SHP77 (cell line): Measurements from ENCODE around the gene PTBP1.
"Not testable (repeated sequence)": the region's sequence is repeated elsewhere in the genome, so short reads cannot be mapped to it uniquely, and the experiment has no call there.

ENCODE experiments used
- DNase-seq, 2 experiments: peaks; one replicate each; lab custom pipeline; 2025; lab: John Stamatoyannopoulos, UW

PTBP1 gene

DNA sequence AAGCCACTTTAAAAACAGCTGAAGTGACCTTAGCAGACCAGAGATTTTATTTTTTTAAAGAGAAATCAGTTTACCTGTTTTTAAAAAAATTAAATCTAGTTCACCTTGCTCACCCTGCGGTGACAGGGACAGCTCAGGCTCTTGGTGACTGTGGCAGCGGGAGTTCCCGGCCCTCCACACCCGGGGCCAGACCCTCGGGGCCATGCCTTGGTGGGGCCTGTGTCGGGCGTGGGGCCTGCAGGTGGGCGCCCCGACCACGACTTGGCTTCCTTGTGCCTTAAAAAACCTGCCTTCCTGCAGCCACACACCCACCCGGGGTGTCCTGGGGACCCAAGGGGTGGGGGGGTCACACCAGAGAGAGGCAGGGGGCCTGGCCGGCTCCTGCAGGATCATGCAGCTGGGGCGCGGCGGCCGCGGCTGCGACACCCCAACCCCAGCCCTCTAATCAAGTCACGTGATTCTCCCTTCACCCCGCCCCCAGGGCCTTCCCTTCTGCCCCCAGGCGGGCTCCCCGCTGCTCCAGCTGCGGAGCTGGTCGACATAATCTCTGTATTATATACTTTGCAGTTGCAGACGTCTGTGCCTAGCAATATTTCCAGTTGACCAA, 13.7 kb downstream of the PTBP1 start:
- DNase-seq = no peak

- DNase-seq = no peak
These were observed 14.3 kb downstream of the PTBP1 start for GRCh38 chr19:811506-812048.

- DNase-seq = no peak
These were observed 14.9 kb downstream of the PTBP1 start for GRCh38 chr19:812049-812746.

- DNase-seq = no peak
These were observed 15.5 kb downstream of the PTBP1 start for GRCh38 chr19:812747-813218.

GRCh38 chr19:813219-814151, 16.2 kb downstream of the PTBP1 start:
- no peak for DNase-seq

DNA sequence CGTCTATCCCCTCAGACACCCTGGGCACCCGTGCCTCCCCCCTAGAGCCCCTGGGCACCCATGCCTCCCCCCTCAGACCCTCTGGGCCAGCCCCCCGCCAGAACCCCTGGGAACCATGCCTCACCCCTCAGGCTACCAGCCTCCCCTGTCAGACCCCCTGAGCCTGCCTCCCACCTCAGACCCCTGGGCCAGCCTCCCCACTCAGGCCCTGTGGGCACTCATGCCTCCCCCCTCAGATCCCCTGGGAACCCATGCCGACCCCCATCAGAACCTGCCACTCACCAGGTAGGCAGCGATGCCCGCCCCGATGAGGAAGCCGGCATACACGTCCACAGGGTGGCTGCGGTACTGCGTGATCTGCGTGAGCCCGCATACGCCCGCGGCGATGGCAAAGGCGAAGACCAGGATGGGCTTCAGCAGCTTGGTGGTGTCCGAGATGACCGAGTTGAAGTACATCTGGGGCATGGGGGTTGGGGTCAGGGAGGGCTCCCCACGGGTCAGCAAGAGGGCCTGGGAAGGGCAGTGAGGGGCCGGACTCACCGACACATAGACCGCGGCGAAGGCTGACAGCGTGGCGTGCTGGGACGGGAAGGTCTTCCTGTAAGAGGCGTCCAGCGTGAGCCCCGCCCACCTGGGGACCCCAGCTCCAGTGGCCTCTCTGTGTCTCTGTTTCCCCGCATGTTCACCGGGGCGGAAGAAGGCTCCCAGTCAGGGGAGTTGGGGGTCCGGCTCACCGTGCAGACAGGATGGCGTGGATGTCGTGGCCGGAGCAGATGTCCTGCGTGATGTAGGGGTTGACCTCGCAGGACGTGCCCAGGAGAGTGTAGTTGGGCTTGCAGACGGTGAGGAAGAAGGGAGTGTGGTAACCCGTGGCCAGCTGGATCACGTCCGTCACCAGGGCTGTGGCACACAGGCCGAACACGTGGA, 17.2 kb downstream of the PTBP1 start:
- no peak for DNase-seq

GRCh38 chr19:815079-815774, 18.0 kb downstream of the PTBP1 start:
- DNase-seq = no peak

GRCh38 chr19:815775-816499, 18.7 kb downstream of the PTBP1 start:
- DNase-seq = no peak

DNA sequence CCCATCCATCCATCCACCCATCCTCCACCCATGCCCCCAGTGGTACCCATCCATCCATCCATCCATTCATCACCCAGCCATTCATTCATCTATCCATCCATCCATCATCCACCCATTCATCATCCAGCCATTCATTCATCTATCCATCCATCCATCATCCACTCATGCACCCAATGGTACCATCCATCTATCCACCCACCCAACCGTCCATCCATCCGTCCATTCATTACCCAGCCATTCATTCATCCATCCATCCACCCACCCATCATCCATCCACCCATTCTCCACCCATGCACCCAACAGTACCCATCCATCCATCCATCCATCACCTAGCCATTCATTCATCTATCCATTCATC, 19.2 kb downstream of the PTBP1 start:
- no peak for DNase-seq

DNA sequence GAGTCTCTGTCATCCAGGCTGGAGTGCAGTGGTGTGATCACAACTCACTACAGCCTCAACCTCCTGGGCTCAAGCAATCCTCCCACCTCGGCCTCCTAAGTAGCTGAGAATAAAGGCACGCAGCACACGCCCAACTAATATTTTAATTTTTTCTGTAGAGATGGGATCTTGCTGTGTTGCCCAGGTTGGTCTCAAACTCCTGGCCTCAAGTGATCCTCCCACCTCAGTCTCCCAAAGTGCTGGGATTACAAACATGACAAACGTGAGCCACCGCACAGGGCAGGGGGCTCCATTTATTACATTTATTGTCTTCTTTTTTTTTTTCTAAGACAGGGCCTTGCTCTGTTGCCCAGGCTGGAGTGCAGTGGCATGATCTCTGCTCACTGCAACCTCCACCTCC, 23.0 kb downstream of the PTBP1 start:
- not testable (repeated sequence) for DNase-seq

GRCh38 chr19:821231-821824, 24.1 kb downstream of the PTBP1 start:
- no peak for DNase-seq

GRCh38 chr19:821825-822503, 24.7 kb downstream of the PTBP1 start, which contains the start of gene PLPPR3:
Gene PLPPR3 (minus strand): TSS chr19:821955. CDS start chr19:821559, 396 bp downstream.
- DNase-seq = no peak

DNA sequence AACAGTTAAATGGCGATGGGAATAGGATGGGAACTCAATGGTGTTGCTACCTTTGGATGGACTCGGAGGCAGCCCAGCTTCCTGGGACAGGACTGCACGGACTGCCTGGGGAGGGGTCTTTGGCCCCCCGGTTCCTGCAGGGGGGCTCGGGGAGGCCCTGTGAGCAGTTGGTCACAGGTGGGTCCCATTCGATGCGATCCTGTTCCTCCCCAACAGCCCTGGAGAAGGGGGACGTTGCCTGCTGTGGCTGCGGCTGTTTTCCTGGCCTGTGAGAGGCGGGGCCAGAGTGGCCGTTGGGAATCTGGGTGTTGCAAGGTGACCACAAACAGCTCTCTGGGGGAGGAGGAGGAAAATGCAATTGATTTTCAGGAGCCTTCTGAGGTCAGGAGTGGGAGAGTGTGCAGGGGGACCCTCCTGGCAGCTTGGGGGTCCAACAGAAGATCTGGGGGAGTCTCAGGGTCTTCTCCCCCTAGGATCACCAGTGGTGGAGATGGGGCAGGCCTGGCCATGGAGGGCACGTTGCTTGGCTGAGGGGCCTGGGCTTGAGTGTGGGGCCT, 26.4 kb downstream of the PTBP1 start:
- DNase-seq = no peak

DNA sequence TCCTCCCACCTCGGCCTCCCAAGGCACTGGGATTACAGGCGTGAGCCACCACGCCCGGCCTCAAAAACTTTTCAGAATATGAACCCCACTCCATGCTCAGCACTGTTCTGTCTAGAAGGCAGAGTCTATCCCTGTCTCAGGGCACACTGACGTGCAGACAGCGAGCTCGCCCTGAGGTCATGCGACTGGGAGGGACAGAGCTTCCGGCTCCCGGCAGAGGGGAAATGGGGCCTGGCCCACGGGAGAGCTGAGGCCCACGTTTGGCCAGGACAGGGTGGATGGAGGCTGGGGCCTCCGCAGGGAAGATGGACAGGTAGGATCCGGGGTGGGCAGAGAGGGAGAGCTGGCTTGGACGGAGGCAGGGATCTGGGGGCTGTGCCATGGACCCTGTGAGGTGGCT, 27.6 kb downstream of the PTBP1 start:
- DNase-seq = no peak

DNA sequence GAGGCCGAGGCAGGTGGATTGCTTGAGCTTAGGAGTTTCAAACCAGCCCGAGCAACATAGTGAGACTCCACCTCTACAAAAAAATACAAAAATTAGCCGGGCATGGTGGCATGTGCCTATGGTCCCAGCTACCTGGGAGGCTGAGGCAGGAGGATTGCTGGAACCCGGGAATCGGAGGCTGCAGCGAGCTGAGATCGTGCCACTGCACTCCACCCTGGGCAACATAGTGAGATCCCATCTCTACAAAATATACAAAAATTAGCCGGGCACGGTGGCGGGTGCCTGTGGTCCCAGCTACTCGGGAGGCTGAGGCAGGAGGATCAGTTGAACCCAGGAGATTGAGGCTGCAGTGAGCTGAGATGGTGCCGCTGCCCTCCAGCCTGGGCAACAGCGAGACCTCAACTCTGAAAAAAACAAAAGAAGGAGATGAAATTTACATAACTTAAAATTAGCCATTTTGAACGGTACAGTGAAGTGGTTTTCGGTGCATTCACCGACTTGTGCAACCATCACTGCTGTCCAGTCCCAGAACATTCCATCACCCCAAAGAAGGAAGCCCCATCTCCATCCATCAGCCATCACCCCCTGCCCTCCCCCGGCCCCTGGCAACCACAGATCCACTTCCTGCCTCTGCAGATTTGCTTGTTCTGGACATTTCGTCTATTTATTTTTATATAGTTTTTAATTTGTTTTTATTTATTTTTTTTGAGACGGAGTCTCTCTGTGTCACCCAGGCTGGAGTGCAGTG, 28.8 kb downstream of the PTBP1 start:
- no peak for DNase-seq

- DNase-seq = no peak
These were observed 30.1 kb downstream of the PTBP1 start for GRCh38 chr19:827314-827709.

GRCh38 chr19:827710-828321, 30.6 kb downstream of the PTBP1 start, which contains the start of gene AZU1:
Gene AZU1 (plus strand): TSS chr19:827837. CDS start chr19:827847, 10 bp downstream.
- no peak for DNase-seq
